Left ventricle myocardium inferior (tissue), 1 donor: ENCODE data around the gene RHPN2. TPM values are rescaled to one million over a fixed set of nuclear protein-coding genes. Genes with fewer than 3 reads are reported as not detected.
"Not testable (repeated sequence)": the region's sequence is repeated elsewhere in the genome, so short reads cannot be mapped to it uniquely, and the experiment has no call there.

ENCODE experiments used
- DNase-seq: peaks from one replicate; pipeline ENCODE4 v3.0.0-alpha.2; 2020
- H3K27ac ChIP-seq: fragments of 200-600 bp; replicated peaks from 2 replicates; pipeline ENCODE4 v1.8.0; 2021
- H3K27me3 ChIP-seq: fragments of 200-600 bp; 2 replicates; pipeline ENCODE4 v1.8.0; 2021; ENCODE audit warnings: low read depth
- H3K36me3 ChIP-seq: fragments of 200-600 bp; 2 replicates; pipeline ENCODE4 v1.8.0; 2021
- H3K4me1 ChIP-seq: fragments of 200-600 bp; 2 replicates; pipeline ENCODE4 v1.8.0; 2021
- H3K4me3 ChIP-seq: fragments of 200-600 bp; 2 replicates; pipeline ENCODE4 v1.8.0; 2021; ENCODE audit warnings: mild to moderate bottlenecking, moderate library complexity
- H3K9me3 ChIP-seq: fragments of 200-600 bp; replicated peaks from 2 replicates; pipeline ENCODE4 v1.8.0; 2021
- CTCF ChIP-seq: fragments of 200-600 bp; IDR thresholded peaks from 2 replicates; pipeline ENCODE4 v1.8.0; 2021; ENCODE audit warnings: antibody characterized with exemption, mild to moderate bottlenecking, borderline replicate concordance
- intact Hi-C: fragments of 100-400 bp; cut with micrococcal nuclease; formaldehyde crosslinking; loops from one replicate; pipeline ENCODE4 v1.11.0; 2022
- total RNA-seq: library from RNA; stranded (reverse); fragmentation: NEBNext Ultra II Directional; extraction: Animal tissue kit (Norgen Biotek cat#: 25700); gene quantifications from one replicate; pipeline ENCODE4 v1.2.1, GENCODE V29; 2021
- donor health status: DM: no; HTN: yes; CAD: no; lungs with severe emphysema.

RHPN2 gene
- total RNA-seq, 1 donor from 2014 or later = 1.0 TPM

- H3K36me3 ChIP-seq = no peaks in the 10 kb centered on the region
- intact Hi-C loops = no loop called here
- no peak overlapping the region for H3K4me3 ChIP-seq
- no peaks in the 10 kb centered on the region for H3K9me3 ChIP-seq
- no peak for DNase-seq
- H3K27me3 ChIP-seq = no peaks in the 10 kb centered on the region
- H3K4me1 ChIP-seq = no peaks in the 10 kb centered on the region
- TF ChIP-seq CTCF = no peak
- H3K27ac ChIP-seq = no peak overlapping the region
Measured at GRCh38 chr19:33035461-33035860, 29.2 kb downstream of the RHPN2 start.

- no peak for TF ChIP-seq CTCF
- intact Hi-C loops = no loop called here
- Histone ChIP-seq H3K9me3 (peaks cover 15% of the 10 kb centered on the region), H3K27ac (no peak overlapping the region), H3K4me3 (no peak overlapping the region), H3K27me3 (no peaks in the 10 kb centered on the region), H3K4me1 (no peaks in the 10 kb centered on the region), H3K36me3 (no peaks in the 10 kb centered on the region)
- DNase-seq = no peak
Measured at GRCh38 chr19:33032218-33032781, 32.4 kb downstream of the RHPN2 start.

- Histone ChIP-seq H3K4me3 (no peak overlapping the region), H3K27ac (no peak overlapping the region), H3K9me3 (peaks cover 17% of the 10 kb centered on the region), H3K36me3 (no peaks in the 10 kb centered on the region), H3K4me1 (no peaks in the 10 kb centered on the region), H3K27me3 (no peaks in the 10 kb centered on the region)
- no peak for TF ChIP-seq CTCF
- intact Hi-C loops = no loop called here
- no peak for DNase-seq
Measured at GRCh38 chr19:33029746-33030303, 34.9 kb downstream of the RHPN2 start.

- H3K4me1 ChIP-seq, H3K36me3 ChIP-seq, H3K27me3 ChIP-seq, H3K4me3 ChIP-seq, intact Hi-C loops, DNase-seq, H3K27ac ChIP-seq: not testable (repeated sequence)
- H3K9me3 ChIP-seq = peaks cover 17% of the 10 kb centered on the region
Measured at GRCh38 chr19:33026602-33027001, 38.1 kb downstream of the RHPN2 start.

GRCh38 chr19:33025468-33026238 is 39.0 kb downstream of the RHPN2 start:
- H3K27me3 ChIP-seq, H3K4me1 ChIP-seq, H3K27ac ChIP-seq, DNase-seq, H3K4me3 ChIP-seq, intact Hi-C loops, H3K36me3 ChIP-seq: not testable (repeated sequence)
- peaks cover 17% of the 10 kb centered on the region for H3K9me3 ChIP-seq

- intact Hi-C loops = no loop called here
- no peak overlapping the region for H3K27ac ChIP-seq
- no peak overlapping the region for H3K4me3 ChIP-seq
- no peak for TF ChIP-seq CTCF
- no peaks in the 10 kb centered on the region for H3K4me1 ChIP-seq
- peaks cover 11% of the 10 kb centered on the region for H3K9me3 ChIP-seq
- no peak for DNase-seq
- peaks cover 4% of the 10 kb centered on the region for H3K27me3 ChIP-seq
- H3K36me3 ChIP-seq = no peaks in the 10 kb centered on the region
Measured at GRCh38 chr19:33024398-33024797, 40.3 kb downstream of the RHPN2 start.
